GM08714 (cell line): ENCODE measurements around the gene TMEM101.
"Not testable (repeated sequence)": the region's sequence is repeated elsewhere in the genome, so short reads cannot be mapped to it uniquely, and the experiment has no call there.

Experiments
- H3K4me3 ChIP-seq: fragments of 200-500 bp; sonication (Bioruptor generic); 2 replicates; pipeline ENCODE4 v1.5.1; 2014; ENCODE audit warnings: mild to moderate bottlenecking, low read length, inconsistent platforms
- ZNF274 ChIP-seq: IDR thresholded peaks from 2 replicates; pipeline ENCODE4 v1.6.1; 2012; ENCODE audit warnings: mild to moderate bottlenecking, low read depth, low read length

The TMEM101 gene

GRCh38 chr17:43979671-43980070 lies 35.1 kb downstream of the TMEM101 start:
- H3K4me3 ChIP-seq: no peak overlapping the region
- no peak for TF ChIP-seq ZNF274

- no peak overlapping the region for H3K4me3 ChIP-seq
- no peak for TF ChIP-seq ZNF274
Observed at GRCh38 chr17:43979011-43979410, 35.8 kb downstream of the TMEM101 start.

GRCh38 chr17:43978078-43978477 lies 36.7 kb downstream of the TMEM101 start:
- H3K4me3 ChIP-seq: no peak overlapping the region
- TF ChIP-seq ZNF274: no peak

- H3K4me3 ChIP-seq: no peak overlapping the region
Observed at GRCh38 chr17:43976963-43977837, 37.6 kb downstream of the TMEM101 start.

GRCh38 chr17:43975898-43976297 lies 38.9 kb downstream of the TMEM101 start:
- TF ChIP-seq ZNF274: no peak
- H3K4me3 ChIP-seq: no peak overlapping the region

More at GRCh38 chr17:43976963-43977837, 37.6 kb downstream of the TMEM101 start:
- TF ChIP-seq ZNF274: no peak

GRCh38 chr17:43974382-43975266 lies 40.1 kb downstream of the TMEM101 start:
- TF ChIP-seq ZNF274: no peak
- no peak overlapping the region for H3K4me3 ChIP-seq

GRCh38 chr17:43972444-43973212 lies 42.1 kb downstream of the TMEM101 start:
- H3K4me3 ChIP-seq: not testable (repeated sequence)

GRCh38 chr17:43971436-43971835 lies 43.3 kb downstream of the TMEM101 start:
- not testable (repeated sequence) for H3K4me3 ChIP-seq

- no peak for TF ChIP-seq ZNF274
- no peak overlapping the region for H3K4me3 ChIP-seq
Observed at GRCh38 chr17:43970366-43970765, 44.4 kb downstream of the TMEM101 start.

- no peak for TF ChIP-seq ZNF274
- H3K4me3 ChIP-seq: no peak overlapping the region
Observed at GRCh38 chr17:43967251-43967875, 47.4 kb downstream of the TMEM101 start.

GRCh38 chr17:43966276-43966675 lies 48.5 kb downstream of the TMEM101 start:
- no peak overlapping the region for H3K4me3 ChIP-seq
- no peak for TF ChIP-seq ZNF274

GRCh38 chr17:43962479-43962878 lies 52.3 kb downstream of the TMEM101 start:
- H3K4me3 ChIP-seq: no peak overlapping the region
- TF ChIP-seq ZNF274: no peak

GRCh38 chr17:43961954-43962353 lies 52.8 kb downstream of the TMEM101 start:
- no peak for TF ChIP-seq ZNF274
- H3K4me3 ChIP-seq: no peak overlapping the region

GRCh38 chr17:43961292-43961691 lies 53.5 kb downstream of the TMEM101 start:
- not testable (repeated sequence) for H3K4me3 ChIP-seq
